Measurements from ENCODE around the gene OPN1SW.

OPN1SW gene

GRCh38 chr7:128793181-128793547 is 17.6 kb upstream of the OPN1SW start:
- no peak for DNase-seq (ENCODE audit: low read depth in 2 of 2)

DNA sequence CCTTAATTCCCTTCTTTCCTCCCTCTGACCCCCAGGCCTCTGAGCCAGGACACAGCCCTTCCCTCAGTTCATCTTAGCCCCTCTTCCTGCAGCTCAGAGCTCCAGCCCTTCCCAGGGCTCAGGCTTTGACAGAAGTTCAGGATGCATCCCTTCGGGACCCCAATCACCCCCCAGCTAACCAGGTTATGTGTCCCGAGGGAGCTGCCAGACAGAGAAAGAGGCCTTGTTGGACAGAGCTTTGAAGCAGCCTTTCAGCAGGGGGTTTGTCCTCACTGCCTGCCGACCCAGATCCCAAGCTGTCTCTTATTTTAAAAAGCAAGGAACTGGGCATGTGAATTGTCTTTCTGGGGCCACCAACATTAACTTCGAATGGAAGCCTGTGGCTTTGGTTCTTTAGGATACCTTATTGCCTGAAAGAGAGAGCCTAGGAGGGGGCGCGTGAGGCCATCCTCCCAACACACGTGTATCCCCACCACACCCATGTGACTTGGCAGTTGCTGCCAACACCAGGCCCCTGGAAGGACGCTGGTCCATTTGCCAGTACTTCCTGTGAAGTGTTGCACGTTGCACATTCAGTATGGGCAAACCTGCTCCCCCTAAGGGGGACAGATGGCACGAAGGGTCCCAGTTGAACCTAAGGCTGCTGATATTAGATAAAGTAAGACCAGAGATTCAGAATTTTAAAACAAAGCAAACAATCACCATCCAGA is 17.0 kb upstream of the OPN1SW start:
- DNase-seq (ENCODE audit: low read depth in 2 of 2), result no peak

DNA sequence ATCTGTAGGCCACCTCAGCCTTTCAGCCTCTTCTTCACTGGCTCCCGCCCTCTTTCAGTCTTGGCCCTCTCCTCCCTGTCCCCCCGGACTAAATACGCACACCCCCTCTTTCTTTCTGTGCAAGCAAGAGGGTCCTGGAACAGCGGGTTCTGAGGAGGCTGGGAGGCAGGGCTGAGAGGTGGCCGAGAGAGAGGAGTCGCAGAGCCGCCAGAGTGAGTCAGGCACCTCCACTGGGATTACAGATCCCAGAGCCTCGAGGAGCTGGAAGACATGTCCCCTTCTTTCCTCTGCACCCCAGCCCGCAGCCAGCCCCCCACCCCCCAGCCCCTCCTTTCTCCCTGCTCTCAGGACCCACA is 16.4 kb upstream of the OPN1SW start:
- DNase-seq (ENCODE audit: low read depth in 2 of 2), result no peak

GRCh38 chr7:128791121-128791971 is 15.8 kb upstream of the OPN1SW start, which contains the start of gene CCDC136:
CCDC136 (plus strand) TSS chr7:128791968; CDS start chr7:128792412, 444 bp downstream.
- DNase-seq (ENCODE audit: low read depth in 2 of 2), result peak; percentile 32 to 62

DNA sequence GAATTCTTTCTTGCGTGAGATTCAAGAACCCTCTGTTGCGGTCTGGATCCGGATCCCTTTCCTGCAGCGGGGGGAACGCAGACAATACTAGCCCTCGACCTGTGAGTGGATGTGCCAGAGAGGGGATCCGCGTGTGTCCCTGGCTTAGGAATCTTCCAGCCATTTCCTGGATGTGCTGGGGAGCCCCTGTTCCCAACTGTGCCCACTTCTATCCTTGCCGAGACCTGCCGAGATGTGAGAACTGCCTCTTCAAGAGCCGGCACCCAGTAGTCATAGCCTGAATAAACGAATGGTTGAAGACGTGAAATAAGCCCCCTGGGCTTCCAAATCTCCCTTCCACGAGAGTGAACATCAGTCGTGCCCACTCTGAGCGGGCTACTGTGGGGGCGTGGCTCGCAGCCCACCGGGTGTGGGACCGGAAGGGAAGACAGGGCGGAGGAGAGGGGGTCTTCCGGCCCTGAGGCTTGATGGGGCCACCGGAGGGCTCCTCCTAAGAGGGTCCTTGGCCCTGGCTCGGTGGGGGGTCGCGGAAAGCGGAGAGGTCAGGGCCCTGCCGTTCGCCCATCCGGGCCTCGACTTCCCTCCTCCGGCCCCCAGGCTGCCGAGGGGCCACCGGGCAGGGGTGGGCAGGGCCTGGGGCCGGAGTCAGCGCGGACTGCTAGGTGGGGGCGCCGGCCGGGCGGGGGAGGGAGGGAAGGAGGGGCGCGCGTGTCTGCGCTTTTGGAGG is 14.9 kb upstream of the OPN1SW start:
- DNase-seq (ENCODE audit: low read depth in 2 of 2), result no peak

GRCh38 chr7:128788446-128789412 is 13.1 kb upstream of the OPN1SW start:
- no peak for DNase-seq (ENCODE audit: low read depth in 2 of 2)

- no peak for DNase-seq (ENCODE audit: low read depth in 2 of 2)
These were observed 10.1 kb upstream of the OPN1SW start for GRCh38 chr7:128785738-128786137.

- no peak for DNase-seq (ENCODE audit: low read depth in 2 of 2)
These were observed 7.7 kb upstream of the OPN1SW start for GRCh38 chr7:128783143-128783861.

- no peak for DNase-seq (ENCODE audit: low read depth in 2 of 2)
These were observed 6.3 kb upstream of the OPN1SW start for GRCh38 chr7:128781851-128782250.

DNA sequence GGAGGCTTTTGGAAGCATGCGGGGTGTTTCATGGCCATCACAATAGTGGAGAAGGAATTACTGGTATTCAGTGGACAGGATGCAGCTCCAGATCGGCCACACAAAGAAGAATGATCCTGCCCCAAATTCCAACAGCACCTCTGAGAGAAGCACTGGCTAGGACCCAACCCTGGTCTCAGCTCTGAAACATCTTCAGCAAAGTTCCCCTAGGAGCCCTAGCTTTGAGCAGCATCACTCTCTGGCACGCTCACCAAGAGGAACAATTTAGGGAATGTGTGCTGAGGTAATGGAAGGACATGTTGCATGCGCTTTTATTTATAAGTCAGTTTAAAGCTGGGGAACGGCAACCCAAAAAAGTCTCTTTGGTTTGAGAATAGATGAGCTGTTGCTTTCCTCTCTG is 5.5 kb upstream of the OPN1SW start:
- no peak for DNase-seq (ENCODE audit: low read depth in 2 of 2)

DNA sequence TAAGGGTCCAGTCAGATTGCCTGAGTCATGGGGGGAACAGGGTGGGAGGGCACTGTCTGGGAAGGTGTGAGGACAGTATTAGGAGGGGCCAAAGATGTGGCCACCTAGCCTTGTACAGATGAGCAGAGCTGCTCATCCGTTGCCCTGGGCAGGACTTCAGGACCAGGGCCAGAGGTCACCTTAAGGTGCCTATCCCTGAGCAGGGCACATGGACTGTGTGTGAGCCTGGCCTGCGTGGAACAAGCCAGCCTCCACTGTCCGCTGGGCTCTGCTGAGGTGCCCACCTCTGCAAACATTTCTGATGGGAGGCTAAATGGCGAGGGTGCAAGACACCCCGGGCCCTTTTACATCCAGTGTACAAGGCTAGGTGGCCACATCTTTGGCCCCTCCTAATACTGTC is 3.4 kb upstream of the OPN1SW start:
- no peak for DNase-seq (ENCODE audit: low read depth in 2 of 2)

- no peak for DNase-seq (ENCODE audit: low read depth in 2 of 2)
These were observed 1.8 kb upstream of the OPN1SW start for GRCh38 chr7:128777156-128778123.

- DNase-seq (ENCODE audit: low read depth in 2 of 2), result no peak
These were observed 673 bp downstream of the OPN1SW start for GRCh38 chr7:128774921-128775320.

- DNase-seq (ENCODE audit: low read depth in 2 of 2), result no peak
These were observed 1.4 kb downstream of the OPN1SW start for GRCh38 chr7:128774029-128774689.

GRCh38 chr7:128773604-128774003 is 2.0 kb downstream of the OPN1SW start:
- DNase-seq (ENCODE audit: low read depth in 2 of 2), result no peak

GRCh38 chr7:128770233-128770632 is 5.4 kb downstream of the OPN1SW start:
- no peak for DNase-seq (ENCODE audit: low read depth in 2 of 2)

DNA sequence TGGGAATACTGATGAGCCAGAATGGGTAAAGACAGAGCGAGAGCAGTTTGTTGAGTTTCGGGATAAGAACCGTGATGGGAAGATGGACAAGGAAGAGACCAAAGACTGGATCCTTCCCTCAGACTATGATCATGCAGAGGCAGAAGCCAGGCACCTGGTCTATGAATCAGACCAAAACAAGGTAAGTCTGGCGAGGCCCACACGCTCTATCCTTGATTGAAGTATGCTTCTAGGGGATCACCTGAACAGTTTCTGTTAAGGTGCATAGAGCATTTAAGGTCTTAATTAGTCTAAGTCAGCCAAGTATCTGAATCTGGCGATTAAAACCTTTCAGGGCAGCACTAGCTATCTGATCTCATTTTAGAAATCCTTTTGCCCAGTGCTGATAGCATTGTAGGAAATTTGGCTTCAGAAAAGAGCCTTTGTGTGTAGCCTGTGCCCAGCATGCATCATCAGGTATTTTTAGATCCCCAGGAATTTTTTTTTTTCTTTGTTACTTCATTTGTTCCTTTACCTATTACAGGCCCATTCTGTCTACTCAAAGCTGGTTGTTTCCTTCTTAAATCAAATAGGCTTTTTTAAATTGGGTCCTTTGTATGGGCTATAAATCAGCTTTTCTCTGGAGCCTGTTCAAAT is 8.0 kb downstream of the OPN1SW start:
- no peak for DNase-seq (ENCODE audit: low read depth in 2 of 2)

DNA sequence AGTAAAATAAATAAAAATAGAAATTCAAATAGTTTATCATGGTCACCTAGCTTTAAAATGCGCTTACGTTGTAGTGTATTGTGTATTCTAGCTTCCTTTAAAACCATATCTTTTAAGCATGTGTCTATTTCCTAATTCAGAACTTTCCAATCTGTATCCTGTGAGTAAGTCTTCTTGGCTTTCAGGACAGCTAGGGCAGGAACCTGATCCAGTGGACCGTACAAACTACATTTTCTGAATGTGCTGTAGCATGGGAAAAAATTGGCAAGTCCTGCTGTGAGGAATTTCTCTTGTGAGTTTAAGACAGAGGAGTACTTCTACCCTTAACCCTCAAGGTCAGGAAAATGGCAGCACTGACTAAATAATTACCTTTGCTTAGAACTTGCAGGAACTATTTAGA is 12.1 kb downstream of the OPN1SW start:
- no peak for DNase-seq (ENCODE audit: low read depth in 2 of 2)

Measured in stimulated activated CD4-positive, alpha-beta T cell treated with anti-CD3 and anti-CD28 coated beads, Interleukin-1b, Interleukin-23, amount 100 ng/mL, for 1 hour (primary cell).